Astrocyte (in vitro differentiated cells and primary cell): ENCODE data around the gene CKAP4. TPM values are rescaled to one million over a fixed set of nuclear protein-coding genes. Genes with fewer than 3 reads are reported as not detected.

ENCODE experiments used
- DNase-seq: peaks from one replicate; pipeline ENCODE4 v3.0.0-alpha.2; 2010; ENCODE audit warnings: low read depth
- FAIRE-seq: peaks from 2 replicates; lab custom pipeline; 2011; peaks lifted over from hg19 to GRCh38; lab: Jason Lieb, UNC
- H2AFZ ChIP-seq: 2 replicates; pipeline ENCODE4 v1.6.0; 2012; ENCODE audit warnings: low read depth, low read length, inconsistent platforms
- H3K27ac ChIP-seq: 2 replicates; pipeline ENCODE4 v1.5.1; 2011; ENCODE audit warnings: low read depth, low read length, inconsistent platforms
- H3K27me3 ChIP-seq: 2 replicates; pipeline ENCODE4 v1.6.0; 2011; ENCODE audit warnings: low read length, inconsistent platforms; ENCODE audit not compliant: insufficient read depth
- H3K36me3 ChIP-seq: 2 replicates; pipeline ENCODE4 v1.5.1; 2011; ENCODE audit warnings: low read length, inconsistent platforms; ENCODE audit not compliant: insufficient read depth
- H3K4me1 ChIP-seq: 2 replicates; pipeline ENCODE4 v1.5.1; 2011; ENCODE audit warnings: low read length, inconsistent platforms; ENCODE audit not compliant: insufficient read depth
- H3K4me2 ChIP-seq: 2 replicates; pipeline ENCODE4 v1.6.0; 2012; ENCODE audit warnings: low read length, inconsistent platforms
- H3K4me3 ChIP-seq: 2 replicates; pipeline ENCODE4 v1.5.1; 2011; ENCODE audit warnings: low read depth, mild to moderate bottlenecking, low read length, inconsistent platforms; ENCODE audit not compliant: insufficient read depth
- H3K79me2 ChIP-seq: 2 replicates; pipeline ENCODE4 v1.6.0; 2012; ENCODE audit warnings: mild to moderate bottlenecking, low read length, inconsistent platforms; ENCODE audit not compliant: insufficient read depth
- H3K9ac ChIP-seq: 2 replicates; pipeline ENCODE4 v1.6.0; 2012; ENCODE audit warnings: mild to moderate bottlenecking, low read length, inconsistent platforms
- H3K9me3 ChIP-seq: 2 replicates; pipeline ENCODE4 v1.5.1; 2012; ENCODE audit warnings: low read depth, mild to moderate bottlenecking, low read length, inconsistent platforms; ENCODE audit not compliant: insufficient read depth
- H4K20me1 ChIP-seq: 2 replicates; pipeline ENCODE4 v1.6.0; 2012; ENCODE audit warnings: low read length, inconsistent platforms; ENCODE audit not compliant: insufficient read depth
- H3K27ac Mint-ChIP-seq: one replicate; pipeline ENCODE4 v1.8.0; 2021; ENCODE audit warnings: mild to moderate bottlenecking, mixed read lengths; ENCODE audit not compliant: unreplicated experiment
- H3K27me3 Mint-ChIP-seq: one replicate; pipeline ENCODE4 v1.8.0; 2021; ENCODE audit warnings: low read depth, mixed read lengths; ENCODE audit not compliant: unreplicated experiment
- H3K36me3 Mint-ChIP-seq: one replicate; pipeline ENCODE4 v1.8.0; 2021; ENCODE audit warnings: low read depth, mixed read lengths; ENCODE audit not compliant: unreplicated experiment
- H3K4me1 Mint-ChIP-seq: one replicate; pipeline ENCODE4 v1.8.0; 2021; ENCODE audit warnings: low read depth, mixed read lengths; ENCODE audit not compliant: unreplicated experiment
- H3K4me3 Mint-ChIP-seq: one replicate; pipeline ENCODE4 v1.8.0; 2021; ENCODE audit warnings: mild to moderate bottlenecking, moderate library complexity, mixed read lengths; ENCODE audit not compliant: unreplicated experiment
- H3K9me3 Mint-ChIP-seq: one replicate; pipeline ENCODE4 v1.8.0; 2021; ENCODE audit warnings: mild to moderate bottlenecking, mixed read lengths; ENCODE audit not compliant: unreplicated experiment
- EZH2 ChIP-seq: IDR thresholded peaks from 2 replicates; pipeline ENCODE4 v1.6.1; 2012; ENCODE audit warnings: mild to moderate bottlenecking, low read length, inconsistent platforms; ENCODE audit not compliant: insufficient read depth
- total RNA-seq: library from RNA; stranded (reverse); gene quantifications from 2 replicates; pipeline ENCODE4 v1.2.1, GENCODE V29; 2021
- TF ChIP-seq, protein P1 (sequence below): IDR thresholded peaks from 2 replicates; pipeline ENCODE4 v1.5.1; 2011; ENCODE audit warnings: low read depth, mild to moderate bottlenecking, inconsistent platforms, low read length, moderate library complexity; ENCODE audit not compliant: insufficient read depth

Gene CKAP4
- total RNA-seq, 1 donor from 2014 or later, result 324 TPM

DNA sequence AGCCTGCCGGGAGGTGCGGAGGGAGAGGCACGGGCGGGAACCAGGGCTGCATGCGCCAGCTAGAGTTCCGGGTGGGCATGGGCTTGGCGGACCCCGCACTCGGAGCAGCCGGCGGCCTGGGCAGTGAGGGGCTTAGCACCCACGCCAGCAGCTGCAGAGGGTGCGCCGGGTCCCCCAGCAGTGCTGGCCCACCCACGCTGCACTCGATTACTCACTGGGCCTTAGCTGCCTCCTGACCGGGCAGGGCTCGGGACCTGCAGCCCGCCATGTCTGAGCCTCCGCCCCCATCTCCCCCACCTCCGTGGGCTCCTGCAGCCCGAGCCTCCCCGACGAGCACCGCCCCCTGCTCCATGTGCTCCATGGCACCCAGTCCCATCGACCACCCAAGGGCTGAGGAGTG is 14.8 kb downstream of the CKAP4 start:
- no peak overlapping the region for H2AFZ ChIP-seq
- peaks cover 26% of the 10 kb centered on the region for H4K20me1 ChIP-seq
- H3K4me3 ChIP-seq, result no peak overlapping the region
- no peaks in the 10 kb centered on the region for H3K9me3 ChIP-seq
- DNase-seq (no peak), FAIRE-seq (no peak)
- no peaks in the 10 kb centered on the region for H3K27me3 ChIP-seq
- no peak overlapping the region for H3K27ac ChIP-seq
- Mint-ChIP-seq H3K9me3 (peaks cover 2% of the 10 kb centered on the region), H3K4me3 (no peak overlapping the region), H3K27ac (no peak overlapping the region), H3K36me3 (peaks cover 25% of the 10 kb centered on the region), H3K4me1 (peaks cover 4% of the 10 kb centered on the region), H3K27me3 (no peaks in the 10 kb centered on the region)
- TF ChIP-seq, protein P1, sequence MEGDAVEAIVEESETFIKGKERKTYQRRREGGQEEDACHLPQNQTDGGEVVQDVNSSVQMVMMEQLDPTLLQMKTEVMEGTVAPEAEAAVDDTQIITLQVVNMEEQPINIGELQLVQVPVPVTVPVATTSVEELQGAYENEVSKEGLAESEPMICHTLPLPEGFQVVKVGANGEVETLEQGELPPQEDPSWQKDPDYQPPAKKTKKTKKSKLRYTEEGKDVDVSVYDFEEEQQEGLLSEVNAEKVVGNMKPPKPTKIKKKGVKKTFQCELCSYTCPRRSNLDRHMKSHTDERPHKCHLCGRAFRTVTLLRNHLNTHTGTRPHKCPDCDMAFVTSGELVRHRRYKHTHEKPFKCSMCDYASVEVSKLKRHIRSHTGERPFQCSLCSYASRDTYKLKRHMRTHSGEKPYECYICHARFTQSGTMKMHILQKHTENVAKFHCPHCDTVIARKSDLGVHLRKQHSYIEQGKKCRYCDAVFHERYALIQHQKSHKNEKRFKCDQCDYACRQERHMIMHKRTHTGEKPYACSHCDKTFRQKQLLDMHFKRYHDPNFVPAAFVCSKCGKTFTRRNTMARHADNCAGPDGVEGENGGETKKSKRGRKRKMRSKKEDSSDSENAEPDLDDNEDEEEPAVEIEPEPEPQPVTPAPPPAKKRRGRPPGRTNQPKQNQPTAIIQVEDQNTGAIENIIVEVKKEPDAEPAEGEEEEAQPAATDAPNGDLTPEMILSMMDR, result no peak
- TF ChIP-seq EZH2, result no peak
- H3K9ac ChIP-seq, result no peak overlapping the region
- peaks cover 5% of the 10 kb centered on the region for H3K4me1 ChIP-seq
- H3K36me3 ChIP-seq, result peaks cover 2% of the 10 kb centered on the region
- H3K79me2 ChIP-seq, result peaks cover 2% of the 10 kb centered on the region
- H3K4me2 ChIP-seq, result no peak overlapping the region

DNA sequence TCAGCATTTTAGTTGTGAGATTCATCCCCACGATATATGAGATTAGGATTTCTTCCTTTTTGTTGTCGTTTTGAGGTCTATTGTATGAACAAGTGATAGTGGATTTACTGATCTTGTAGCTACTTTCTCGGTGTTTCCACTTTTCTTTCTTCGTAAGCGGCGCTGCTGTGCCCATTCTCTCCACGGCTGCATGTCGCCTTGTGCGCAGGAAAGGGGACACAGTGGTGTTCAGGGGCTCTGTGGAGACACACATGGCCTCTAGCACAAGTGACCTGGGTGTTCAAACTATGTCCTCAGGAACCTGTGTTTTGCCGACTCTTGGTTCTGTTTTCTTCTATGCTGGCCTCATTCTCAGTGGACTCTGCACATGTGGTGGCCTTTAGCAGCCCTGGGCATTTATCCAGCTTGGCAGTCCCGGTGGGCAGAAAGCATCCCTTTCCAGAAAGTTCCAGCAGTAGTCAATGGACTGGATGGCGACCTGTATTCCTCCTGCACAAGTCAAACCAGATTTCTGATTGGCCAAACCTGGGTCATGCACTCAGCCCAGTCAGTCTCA is 18.7 kb downstream of the CKAP4 start:
- H3K36me3 ChIP-seq, result no peaks in the 10 kb centered on the region
- no peak for FAIRE-seq

DNA sequence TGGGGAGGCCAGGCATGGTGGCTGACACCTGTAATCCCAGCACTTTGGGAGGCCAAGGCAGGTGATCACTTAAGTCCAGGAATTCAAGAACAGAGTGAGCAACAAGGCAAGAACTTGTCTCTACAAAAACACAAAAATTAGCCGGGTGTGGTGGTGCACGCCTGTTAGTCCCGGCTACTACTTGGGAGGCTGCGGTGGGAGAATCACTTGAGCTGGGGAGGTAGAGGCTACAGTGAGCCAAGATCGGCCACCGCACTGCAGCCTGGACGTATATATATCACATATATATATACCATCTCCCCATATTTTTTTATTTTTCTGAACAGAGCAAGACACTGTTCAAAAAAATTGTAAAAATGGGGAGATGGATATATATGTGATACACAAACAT is 19.5 kb downstream of the CKAP4 start:
- no peak overlapping the region for H3K9ac ChIP-seq
- no peak overlapping the region for H2AFZ ChIP-seq
- no peak overlapping the region for H3K4me2 ChIP-seq
- Mint-ChIP-seq H3K36me3 (peaks cover 4% of the 10 kb centered on the region), H3K9me3 (peaks cover 2% of the 10 kb centered on the region), H3K4me1 (peaks cover 7% of the 10 kb centered on the region), H3K27ac (no peak overlapping the region), H3K4me3 (no peak overlapping the region), H3K27me3 (no peaks in the 10 kb centered on the region)
- H3K27ac ChIP-seq, result no peak overlapping the region
- H3K79me2 ChIP-seq, result no peaks in the 10 kb centered on the region
- H3K9me3 ChIP-seq, result no peaks in the 10 kb centered on the region
- no peaks in the 10 kb centered on the region for H3K4me1 ChIP-seq
- H3K36me3 ChIP-seq, result no peaks in the 10 kb centered on the region
- DNase-seq (no peak), FAIRE-seq (no peak)
- H3K4me3 ChIP-seq, result no peak overlapping the region
- TF ChIP-seq, protein P1, result no peak
- TF ChIP-seq EZH2, result no peak
- no peaks in the 10 kb centered on the region for H3K27me3 ChIP-seq
- no peaks in the 10 kb centered on the region for H4K20me1 ChIP-seq

More for the DNA sequence above, 18.7 kb downstream of the CKAP4 start:
- no peaks in the 10 kb centered on the region for H3K27me3 ChIP-seq
- H3K4me2 ChIP-seq, result no peak overlapping the region
- TF ChIP-seq EZH2, result no peak
- TF ChIP-seq, protein P1, result no peak
- Mint-ChIP-seq H3K9me3 (peaks cover 2% of the 10 kb centered on the region), H3K27ac (no peak overlapping the region), H3K27me3 (no peaks in the 10 kb centered on the region), H3K4me1 (peaks cover 7% of the 10 kb centered on the region), H3K4me3 (no peak overlapping the region), H3K36me3 (peaks cover 8% of the 10 kb centered on the region)
- H2AFZ ChIP-seq, result no peak overlapping the region
- H3K4me1 ChIP-seq, result no peaks in the 10 kb centered on the region
- H4K20me1 ChIP-seq, result no peaks in the 10 kb centered on the region
- H3K9me3 ChIP-seq, result no peaks in the 10 kb centered on the region
- no peaks in the 10 kb centered on the region for H3K79me2 ChIP-seq
- no peak for DNase-seq
- no peak overlapping the region for H3K27ac ChIP-seq
- no peak overlapping the region for H3K4me3 ChIP-seq
- no peak overlapping the region for H3K9ac ChIP-seq
